PC-3 (cell line): Measurements from ENCODE around the gene SUGCT.

Experiments
- EZH2phosphoT487 ChIP-seq: fragments of 300-600 bp; sonication (generic); IDR thresholded peaks from 2 replicates; pipeline ENCODE4 v1.6.1; 2018; ENCODE audit warnings: mild to moderate bottlenecking, antibody characterized with exemption, low read length, borderline replicate concordance
- TF ChIP-seq, protein P1 (sequence below): fragments of 300-600 bp; sonication (generic); conservative IDR thresholded peaks from 2 replicates; pipeline ENCODE4 v1.5.1; 2017; ENCODE audit warnings: antibody characterized with exemption, low read depth, mild to moderate bottlenecking, low read length

DNA sequence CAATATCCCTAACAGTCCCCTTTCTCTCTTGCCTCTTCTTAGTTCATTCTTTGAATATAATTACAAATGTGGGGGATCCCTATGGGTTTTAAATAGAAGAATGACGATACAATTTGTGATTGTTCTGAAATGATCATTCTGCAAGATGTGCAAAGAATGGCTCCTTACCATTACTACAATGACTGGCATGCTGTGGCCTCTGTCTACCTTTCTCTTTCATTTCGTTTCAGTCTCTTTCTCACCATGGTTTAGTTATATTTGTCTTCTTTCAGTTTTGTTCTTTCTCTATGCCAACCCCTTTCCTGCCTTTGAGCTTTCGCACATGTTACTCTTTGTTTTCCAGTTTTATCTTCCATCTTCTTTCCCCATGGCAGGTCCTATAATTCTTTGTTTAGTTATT lies 176.5 kb downstream of the SUGCT start:
- TF ChIP-seq, protein P1, sequence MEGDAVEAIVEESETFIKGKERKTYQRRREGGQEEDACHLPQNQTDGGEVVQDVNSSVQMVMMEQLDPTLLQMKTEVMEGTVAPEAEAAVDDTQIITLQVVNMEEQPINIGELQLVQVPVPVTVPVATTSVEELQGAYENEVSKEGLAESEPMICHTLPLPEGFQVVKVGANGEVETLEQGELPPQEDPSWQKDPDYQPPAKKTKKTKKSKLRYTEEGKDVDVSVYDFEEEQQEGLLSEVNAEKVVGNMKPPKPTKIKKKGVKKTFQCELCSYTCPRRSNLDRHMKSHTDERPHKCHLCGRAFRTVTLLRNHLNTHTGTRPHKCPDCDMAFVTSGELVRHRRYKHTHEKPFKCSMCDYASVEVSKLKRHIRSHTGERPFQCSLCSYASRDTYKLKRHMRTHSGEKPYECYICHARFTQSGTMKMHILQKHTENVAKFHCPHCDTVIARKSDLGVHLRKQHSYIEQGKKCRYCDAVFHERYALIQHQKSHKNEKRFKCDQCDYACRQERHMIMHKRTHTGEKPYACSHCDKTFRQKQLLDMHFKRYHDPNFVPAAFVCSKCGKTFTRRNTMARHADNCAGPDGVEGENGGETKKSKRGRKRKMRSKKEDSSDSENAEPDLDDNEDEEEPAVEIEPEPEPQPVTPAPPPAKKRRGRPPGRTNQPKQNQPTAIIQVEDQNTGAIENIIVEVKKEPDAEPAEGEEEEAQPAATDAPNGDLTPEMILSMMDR: no peak
- no peak for TF ChIP-seq EZH2phosphoT487
